Aorta (tissue), 5 donors: ENCODE results near the gene SPATA6L. TPM values are rescaled to one million over a fixed set of nuclear protein-coding genes. Genes with fewer than 3 reads are reported as not detected.

Source experiments
- ATAC-seq: fragments of 200-7000 bp; cut with Tn5 transposase; one replicate; pipeline ENCODE4 v1.9.1; 2022; ENCODE audit warnings: moderate library complexity; ENCODE audit not compliant: low FRiP score
- DNase-seq, 2 donors: peaks; one replicate each; pipeline ENCODE4 v3.0.0-alpha.2; 2020
- H3K27ac ChIP-seq, 2 donors: one replicate each; pipeline ENCODE4 v1.5.1; 2013; ENCODE audit warnings: low read length in 2 of 2, mild to moderate bottlenecking in 2 of 2, moderate library complexity in 2 of 2, control low read depth in 1 of 2, inconsistent platforms in 1 of 2, low read depth in 1 of 2
- H3K27me3 ChIP-seq, 2 donors: one replicate each; pipeline ENCODE4 v1.6.1; 2013; ENCODE audit warnings: control low read depth in 1 of 2, low read length in 1 of 2, mild to moderate bottlenecking in 1 of 2, moderate library complexity in 1 of 2; ENCODE audit not compliant: insufficient read depth in 2 of 2, control insufficient read depth in 1 of 2
- H3K36me3 ChIP-seq, 2 donors: one replicate each; pipeline ENCODE4 v1.6.1; 2013; ENCODE audit warnings: control low read depth in 1 of 2, low read length in 1 of 2, mild to moderate bottlenecking in 1 of 2; ENCODE audit not compliant: insufficient read depth in 2 of 2, control insufficient read depth in 1 of 2
- H3K4me1 ChIP-seq, 2 donors: one replicate each; pipeline ENCODE4 v1.6.1; 2013; ENCODE audit warnings: low read length in 2 of 2, control low read depth in 1 of 2, mild to moderate bottlenecking in 1 of 2, moderate library complexity in 1 of 2; ENCODE audit not compliant: insufficient read depth in 2 of 2, control insufficient read depth in 1 of 2
- H3K4me3 ChIP-seq, 2 donors: one replicate each; pipeline ENCODE4 v1.5.1; 2013; ENCODE audit warnings: low read length in 2 of 2, control low read depth in 1 of 2, mild to moderate bottlenecking in 1 of 2
- H3K9me3 ChIP-seq: one replicate; pipeline ENCODE4 v1.6.1; 2013; ENCODE audit warnings: mild to moderate bottlenecking, low read length; ENCODE audit not compliant: control insufficient read depth
- WGBS, 2 donors: extraction: QIAGEN DNeasy Blood & Tissue Kit; methylation state at CpG; one replicate each; pipeline ENCODE4 v1.1.7; 2013; 5-methylcytosine and 5-hydroxymethylcytosine counted together
- intact Hi-C, 2 donors: fragments of 100-400 bp; cut with DNase I; formaldehyde crosslinking; loops; one replicate each; pipeline versions ENCODE4 v1.14.2 to v1.15.0; 2022
- polyA plus RNA-seq, 2 donors: library from polyadenylated mRNA; stranded (reverse); fragments of 200-250 nt; gene quantifications; one replicate each; pipeline ENCODE4 v1.2.3, GENCODE V29; 2013
- total RNA-seq, 2 donors: library from RNA; stranded (reverse); fragmentation: NEBNext Ultra II Directional; extraction: Animal tissue kit (Norgen Biotek cat#: 25700); gene quantifications; one replicate each; pipeline ENCODE4 v1.2.1, GENCODE V29; 2021
- donor health status: healthy with polysubstance abuse.
- donor health status: Bipolar disorder and iron deficiency.
- donor health status: DM: no; HTN: no; CAD: no.
- donor health status: DM: no; HTN: no; CAD: no.
- donor health status: DM: yes; HTN: yes; CAD: no.

Gene SPATA6L
- total and polyA plus RNA-seq, 4 donors, result 1.0 to 6.7 (median 2.8) TPM

GRCh38 chr9:4569101-4569500 lies 97.2 kb downstream of the SPATA6L start:
- no peak overlapping the region for H3K4me3 ChIP-seq
- no peaks in the 10 kb centered on the region for H3K27me3 ChIP-seq
- no peak for DNase-seq
- H3K36me3 ChIP-seq, result peaks cover under 1 to 3% of the 10 kb centered on the region in 2 donors
- H3K27ac ChIP-seq, result no peak overlapping the region
- intact Hi-C loops, result no loop called here
- no peaks in the 10 kb centered on the region for H3K9me3 ChIP-seq
- no peaks in the 10 kb centered on the region for H3K4me1 ChIP-seq
- ATAC-seq, result no peak

GRCh38 chr9:4567601-4568000 lies 98.7 kb downstream of the SPATA6L start:
- no peak for DNase-seq
- no peak overlapping the region for H3K27ac ChIP-seq
- WGBS, 2 donors, result 89 to 92% methylated on average over 8 of the region's 8 CpGs
- H3K27me3 ChIP-seq, result no peaks in the 10 kb centered on the region
- no peak overlapping the region for H3K4me3 ChIP-seq
- intact Hi-C loops, result no loop called here
- ATAC-seq, result no peak
- no peaks in the 10 kb centered on the region for H3K4me1 ChIP-seq
- no peaks in the 10 kb centered on the region for H3K9me3 ChIP-seq
- H3K36me3 ChIP-seq, result peaks cover 0 to 3% of the 10 kb centered on the region in 2 donors

- Histone ChIP-seq H3K27ac (no peak overlapping the region), H3K9me3 (no peaks in the 10 kb centered on the region), H3K36me3 (peaks cover 0 to 3% of the 10 kb centered on the region in 2 donors), H3K4me3 (no peak overlapping the region), H3K4me1 (no peaks in the 10 kb centered on the region), H3K27me3 (no peaks in the 10 kb centered on the region)
- no peak for DNase-seq
- no peak for ATAC-seq
- 87 to 90% methylated on average over 2 of the region's 2 CpGs for WGBS, 2 donors
- intact Hi-C loops, result no loop called here
Observed at GRCh38 chr9:4566806-4567205, 99.5 kb downstream of the SPATA6L start.

- no peaks in the 10 kb centered on the region for H3K27me3 ChIP-seq
- peaks cover 0 to 2% of the 10 kb centered on the region in 2 donors for H3K36me3 ChIP-seq
- ATAC-seq (no peak), DNase-seq (no peak)
- no peak overlapping the region for H3K4me3 ChIP-seq
- H3K27ac ChIP-seq, result no peak overlapping the region
- intact Hi-C loops, result no loop called here
- WGBS, 2 donors, result 95 to 97% methylated on average over 2 of the region's 2 CpGs
- H3K4me1 ChIP-seq, result no peaks in the 10 kb centered on the region
- H3K9me3 ChIP-seq, result no peaks in the 10 kb centered on the region
Observed at GRCh38 chr9:4563105-4563504, 103.2 kb downstream of the SPATA6L start.

GRCh38 chr9:4559261-4560182 lies 106.8 kb downstream of the SPATA6L start:
- DNase-seq, result no peak
- intact Hi-C loops, result no loop called here
- no peaks in the 10 kb centered on the region for H3K9me3 ChIP-seq
- no peaks in the 10 kb centered on the region for H3K27me3 ChIP-seq
- H3K27ac ChIP-seq, result no peak overlapping the region
- no peaks in the 10 kb centered on the region for H3K4me1 ChIP-seq
- H3K4me3 ChIP-seq, result no peak overlapping the region
- H3K36me3 ChIP-seq, result no peaks in the 10 kb centered on the region
- no peak for ATAC-seq
- WGBS, 2 donors, result 90 to 94% methylated on average over 8 of the region's 8 CpGs

- 50 to 51% methylated on average over 5 of the region's 5 CpGs for WGBS, 2 donors
- Histone ChIP-seq H3K4me3 (no peak overlapping the region), H3K4me1 (no peaks in the 10 kb centered on the region), H3K36me3 (no peaks in the 10 kb centered on the region), H3K27ac (no peak overlapping the region), H3K9me3 (no peaks in the 10 kb centered on the region), H3K27me3 (no peaks in the 10 kb centered on the region)
- intact Hi-C loops, result no loop called here
- DNase-seq, result no peak
- ATAC-seq, result no peak
Observed at GRCh38 chr9:4558371-4558998, 107.8 kb downstream of the SPATA6L start.

GRCh38 chr9:4555236-4555635 lies 111.0 kb downstream of the SPATA6L start:
- Histone ChIP-seq H3K36me3 (no peaks in the 10 kb centered on the region), H3K4me1 (no peaks in the 10 kb centered on the region), H3K27me3 (no peaks in the 10 kb centered on the region), H3K4me3 (no peak overlapping the region), H3K9me3 (no peaks in the 10 kb centered on the region), H3K27ac (no peak overlapping the region)
- DNase-seq (no peak), ATAC-seq (no peak)
- intact Hi-C loops, result no loop called here
- WGBS, 2 donors, result 78 to 81% methylated on average over 2 of the region's 2 CpGs

- WGBS, 2 donors, result 15 to 19% methylated on average over 1 of the region's 1 CpG
- intact Hi-C loops, result no loop called here
- H3K4me3 ChIP-seq, result no peak overlapping the region
- H3K27me3 ChIP-seq, result no peaks in the 10 kb centered on the region
- H3K9me3 ChIP-seq, result no peaks in the 10 kb centered on the region
- DNase-seq, result no peak
- no peaks in the 10 kb centered on the region for H3K4me1 ChIP-seq
- H3K36me3 ChIP-seq, result no peaks in the 10 kb centered on the region
- peak; percentile 31 for ATAC-seq
- H3K27ac ChIP-seq, result no peak overlapping the region
Observed at GRCh38 chr9:4553951-4554381, 112.3 kb downstream of the SPATA6L start.
